Neural cell (in vitro differentiated cells): ENCODE measurements around the gene LNX2. TPM values are rescaled to one million over a fixed set of nuclear protein-coding genes. Genes with fewer than 3 reads are reported as not detected.

ENCODE experiments used
- H2AFZ ChIP-seq: fragments of 200-600, 300-800 bp; sonication (generic), shearing (Covaris generic); 2 replicates; pipeline ENCODE4 v1.6.0; 2014; ENCODE audit warnings: low read depth, mild to moderate bottlenecking, antibody characterized with exemption, low read length, moderate library complexity
- H3F3A ChIP-seq: fragments of 200-600 bp; shearing (Covaris generic); 2 replicates; pipeline ENCODE4 v1.6.1; 2016; ENCODE audit warnings: mild to moderate bottlenecking, moderate library complexity, mixed read lengths, antibody characterized with exemption, low read length; ENCODE audit not compliant: insufficient read depth, poor library complexity, severe bottlenecking
- H3K27ac ChIP-seq: fragments of 200-600, 300-800 bp; sonication (generic), shearing (Covaris generic); 2 replicates; pipeline ENCODE4 v1.5.1; 2014; ENCODE audit warnings: mild to moderate bottlenecking, low read length, moderate library complexity
- H3K27me3 ChIP-seq: fragments of 300-800, 200-600 bp; sonication (generic), shearing (Covaris generic); 2 replicates; pipeline ENCODE4 v1.6.0; 2014; ENCODE audit warnings: mild to moderate bottlenecking, low read depth, low read length, moderate library complexity; ENCODE audit not compliant: insufficient read depth
- H3K36me3 ChIP-seq: fragments of 300-800, 200-600 bp; sonication (generic), shearing (Covaris generic); 2 replicates; pipeline ENCODE4 v1.5.1; 2014; ENCODE audit warnings: mild to moderate bottlenecking, antibody characterized with exemption, low read length, moderate library complexity; ENCODE audit not compliant: insufficient read depth
- H3K4me2 ChIP-seq: fragments of 300-800, 200-600 bp; sonication (generic), shearing (Covaris generic); 2 replicates; pipeline ENCODE4 v1.6.0; 2014; ENCODE audit warnings: mild to moderate bottlenecking, low read length
- H3K4me3 ChIP-seq: fragments of 300-800, 200-600 bp; sonication (generic), shearing (Covaris generic); 2 replicates; pipeline ENCODE4 v1.5.1; 2014; ENCODE audit warnings: mild to moderate bottlenecking, low read length, moderate library complexity
- H3K79me2 ChIP-seq: fragments of 200-600 bp; shearing (Covaris generic); replicated peaks from 2 replicates; pipeline ENCODE4 v1.6.0; 2014; ENCODE audit warnings: mild to moderate bottlenecking, low read length, moderate library complexity; ENCODE audit not compliant: insufficient read depth
- H3K9ac ChIP-seq: fragments of 300-800, 200-600 bp; sonication (generic), shearing (Covaris generic); 2 replicates; pipeline ENCODE4 v1.6.1; 2016; ENCODE audit warnings: mild to moderate bottlenecking, low read length, mixed read lengths
- H3K9me2 ChIP-seq: fragments of 200-600 bp; shearing (Covaris generic); 2 replicates; pipeline ENCODE4 v1.6.1; 2016; ENCODE audit warnings: mild to moderate bottlenecking, low read length, mixed read lengths; ENCODE audit not compliant: insufficient read depth
- H3K9me3 ChIP-seq: fragments of 200-600, 300-800 bp; sonication (generic), shearing (Covaris generic); 2 replicates; pipeline ENCODE4 v1.6.1; 2016; ENCODE audit warnings: mild to moderate bottlenecking, mixed run types, low read length, moderate library complexity, mixed read lengths
- H4K20me1 ChIP-seq: fragments of 200-600 bp; shearing (Covaris generic); 2 replicates; pipeline ENCODE4 v1.6.1; 2016; ENCODE audit warnings: mild to moderate bottlenecking, mixed run types; ENCODE audit not compliant: insufficient read depth
- EZH2 ChIP-seq: fragments of 200-600, 300-800 bp; shearing (Covaris generic), sonication (generic); IDR thresholded peaks from 2 replicates; pipeline ENCODE4 v1.6.1; 2014; ENCODE audit warnings: antibody characterized with exemption, low read length, borderline replicate concordance, mild to moderate bottlenecking; ENCODE audit not compliant: insufficient read depth, poor library complexity, severe bottlenecking
- MXI1 ChIP-seq: fragments of 450-650 bp; conservative IDR thresholded peaks from 2 replicates; pipeline ENCODE4 v1.6.1; 2014; ENCODE audit warnings: antibody characterized with exemption, mild to moderate bottlenecking; ENCODE audit not compliant: poor library complexity, severe bottlenecking
- TAF1 ChIP-seq: IDR thresholded peaks from 2 replicates; pipeline ENCODE4 v1.6.1; 2012; ENCODE audit warnings: low read depth
- polyA plus RNA-seq: library from polyadenylated mRNA; depleted of rRNA; stranded (reverse); fragments of >200 nt; gene quantifications from 2 replicates; pipeline ENCODE4 v1.2.3, GENCODE V29; 2014
- TF ChIP-seq, protein P1 (sequence below): fragments of 450-650 bp; IDR thresholded peaks from 2 replicates; pipeline ENCODE4 v1.5.1; 2014; ENCODE audit warnings: antibody characterized with exemption, mild to moderate bottlenecking, moderate library complexity; ENCODE audit not compliant: poor library complexity, severe bottlenecking

The LNX2 gene
- polyA plus RNA-seq, 1 donor from 2014 or later: 4.2 TPM

DNA sequence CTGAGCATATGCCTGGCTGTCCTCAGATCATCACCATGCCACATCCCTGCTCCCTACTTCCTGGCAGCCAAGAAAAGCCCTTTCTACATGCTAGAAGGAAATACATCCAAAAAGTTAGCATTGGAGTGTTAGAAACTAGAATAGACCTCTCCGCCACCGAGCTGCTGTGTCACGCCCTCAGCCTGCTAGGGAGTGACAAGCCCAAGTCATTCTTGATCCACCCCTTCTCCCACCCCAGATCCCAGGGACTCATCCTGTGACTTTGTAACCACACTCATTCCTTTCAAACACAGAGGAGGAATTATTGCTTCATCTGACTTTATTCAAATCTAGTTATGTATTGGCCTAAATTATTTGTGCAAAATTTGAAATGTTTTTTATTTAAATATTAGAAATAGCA, 46.6 kb upstream of the LNX2 start:
- no peaks in the 10 kb centered on the region for H3F3A ChIP-seq
- no peaks in the 10 kb centered on the region for H3K9me3 ChIP-seq
- no peaks in the 10 kb centered on the region for H3K27me3 ChIP-seq
- H3K9ac ChIP-seq: no peak overlapping the region
- no peak overlapping the region for H3K4me3 ChIP-seq
- TF ChIP-seq, protein P1, sequence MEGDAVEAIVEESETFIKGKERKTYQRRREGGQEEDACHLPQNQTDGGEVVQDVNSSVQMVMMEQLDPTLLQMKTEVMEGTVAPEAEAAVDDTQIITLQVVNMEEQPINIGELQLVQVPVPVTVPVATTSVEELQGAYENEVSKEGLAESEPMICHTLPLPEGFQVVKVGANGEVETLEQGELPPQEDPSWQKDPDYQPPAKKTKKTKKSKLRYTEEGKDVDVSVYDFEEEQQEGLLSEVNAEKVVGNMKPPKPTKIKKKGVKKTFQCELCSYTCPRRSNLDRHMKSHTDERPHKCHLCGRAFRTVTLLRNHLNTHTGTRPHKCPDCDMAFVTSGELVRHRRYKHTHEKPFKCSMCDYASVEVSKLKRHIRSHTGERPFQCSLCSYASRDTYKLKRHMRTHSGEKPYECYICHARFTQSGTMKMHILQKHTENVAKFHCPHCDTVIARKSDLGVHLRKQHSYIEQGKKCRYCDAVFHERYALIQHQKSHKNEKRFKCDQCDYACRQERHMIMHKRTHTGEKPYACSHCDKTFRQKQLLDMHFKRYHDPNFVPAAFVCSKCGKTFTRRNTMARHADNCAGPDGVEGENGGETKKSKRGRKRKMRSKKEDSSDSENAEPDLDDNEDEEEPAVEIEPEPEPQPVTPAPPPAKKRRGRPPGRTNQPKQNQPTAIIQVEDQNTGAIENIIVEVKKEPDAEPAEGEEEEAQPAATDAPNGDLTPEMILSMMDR: no peak
- H3K9me2 ChIP-seq: no peaks in the 10 kb centered on the region
- H3K79me2 ChIP-seq: no peaks in the 10 kb centered on the region
- no peak overlapping the region for H2AFZ ChIP-seq
- H4K20me1 ChIP-seq: no peaks in the 10 kb centered on the region
- H3K4me2 ChIP-seq: no peak overlapping the region
- H3K36me3 ChIP-seq: no peaks in the 10 kb centered on the region
- H3K27ac ChIP-seq: no peak overlapping the region

DNA sequence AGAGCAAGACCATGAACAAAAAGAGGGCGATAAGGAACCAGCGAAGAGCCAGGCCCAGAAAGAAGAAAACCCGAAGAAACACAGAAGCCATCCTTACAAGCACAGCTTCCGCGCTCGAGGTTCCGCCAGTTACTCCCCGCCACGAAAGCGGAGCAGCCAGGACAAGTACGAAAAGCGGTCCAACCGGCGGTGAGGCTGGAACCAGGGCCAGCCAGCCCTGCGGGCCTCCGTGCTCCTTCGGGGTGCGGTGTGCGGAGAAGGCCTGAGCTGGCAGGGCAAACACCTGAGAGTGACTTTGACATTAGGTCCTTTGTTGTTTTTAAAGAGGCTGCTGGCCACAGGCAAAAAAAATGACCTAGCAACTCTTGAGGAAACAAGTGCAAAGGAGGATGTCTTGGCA, 45.4 kb upstream of the LNX2 start:
- Histone ChIP-seq H2AFZ (no peak overlapping the region), H3K36me3 (no peaks in the 10 kb centered on the region), H3K27me3 (no peaks in the 10 kb centered on the region), H3K9me2 (no peaks in the 10 kb centered on the region), H4K20me1 (no peaks in the 10 kb centered on the region), H3K79me2 (no peaks in the 10 kb centered on the region), H3K4me3 (no peak overlapping the region), H3F3A (no peaks in the 10 kb centered on the region), H3K27ac (no peak overlapping the region), H3K9ac (no peak overlapping the region), H3K4me2 (no peak overlapping the region), H3K9me3 (no peaks in the 10 kb centered on the region)
- TF ChIP-seq EZH2: no peak
- TF ChIP-seq MXI1: no peak
- TF ChIP-seq, protein P1: peak; percentile 2
- no peak for TF ChIP-seq TAF1

GRCh38 chr13:27665333-27665732, 45.0 kb upstream of the LNX2 start:
- Histone ChIP-seq H3K4me2 (no peak overlapping the region), H3F3A (no peaks in the 10 kb centered on the region), H2AFZ (no peak overlapping the region), H3K9me2 (no peaks in the 10 kb centered on the region), H3K27me3 (no peaks in the 10 kb centered on the region), H3K9me3 (no peaks in the 10 kb centered on the region), H4K20me1 (no peaks in the 10 kb centered on the region), H3K4me3 (no peak overlapping the region), H3K79me2 (no peaks in the 10 kb centered on the region), H3K27ac (no peak overlapping the region), H3K9ac (no peak overlapping the region), H3K36me3 (no peaks in the 10 kb centered on the region)
- TF ChIP-seq MXI1: no peak
- TF ChIP-seq, protein P1: peak; percentile 17
